ENCODE results near the gene PINLYP. TPM values are rescaled to one million over a fixed set of nuclear protein-coding genes. Genes with fewer than 3 reads are reported as not detected.
"Not testable (repeated sequence)": the region's sequence is repeated elsewhere in the genome, so short reads cannot be mapped to it uniquely, and the experiment has no call there.

PINLYP gene
- total and polyA plus RNA-seq, 11 donors = 0.76 to 4.3 (median 1.2) TPM; not detected in 1

DNA sequence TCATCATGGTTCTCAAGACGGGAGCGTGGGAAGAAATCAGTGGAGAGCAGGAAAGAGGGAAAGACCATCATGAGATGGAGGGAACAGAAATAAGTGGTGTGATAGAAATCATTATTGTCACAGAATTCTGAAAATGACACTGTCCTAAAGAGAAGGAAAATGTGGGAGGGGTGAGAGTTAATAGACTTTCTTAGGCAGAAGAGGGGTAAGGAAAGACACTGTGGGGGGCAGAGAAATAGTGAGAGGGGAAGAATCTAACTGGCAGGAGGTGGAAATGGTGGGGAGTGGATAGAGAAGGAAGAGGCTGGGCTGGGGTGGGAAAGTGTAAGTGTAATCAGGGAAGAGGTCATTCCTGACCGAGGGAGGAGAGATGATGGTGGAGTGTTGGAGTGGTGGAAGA, 3.2 kb downstream of the PINLYP start:
- intact Hi-C loops (cut with DNase I) = no loop called here
- no peaks in the 10 kb centered on the region for H3K27me3 ChIP-seq
- peaks cover 0 to 7% (median 0%) of the 10 kb centered on the region in 9 donors for H3K36me3 ChIP-seq

GRCh38 chr19:43581467-43581866, 5.9 kb downstream of the PINLYP start:
- WGBS, 4 donors = 64 to 73% (median 65%) methylated on average over 7 of the region's 7 CpGs
- no peak for ATAC-seq

More for the DNA sequence above, 3.2 kb downstream of the PINLYP start:
- peaks cover 6 to 40% (median 19%) of the 10 kb centered on the region in 12 donors for H3K4me1 ChIP-seq
- no peaks in the 10 kb centered on the region for H3K9me3 ChIP-seq
- ATAC-seq = no peak
- WGBS, 4 donors = 79 to 87% (median 83%) methylated on average over 3 of the region's 3 CpGs
- H3K27ac ChIP-seq = no peak overlapping the region
- DNase-seq = no peak
- TF ChIP-seq, protein P1, sequence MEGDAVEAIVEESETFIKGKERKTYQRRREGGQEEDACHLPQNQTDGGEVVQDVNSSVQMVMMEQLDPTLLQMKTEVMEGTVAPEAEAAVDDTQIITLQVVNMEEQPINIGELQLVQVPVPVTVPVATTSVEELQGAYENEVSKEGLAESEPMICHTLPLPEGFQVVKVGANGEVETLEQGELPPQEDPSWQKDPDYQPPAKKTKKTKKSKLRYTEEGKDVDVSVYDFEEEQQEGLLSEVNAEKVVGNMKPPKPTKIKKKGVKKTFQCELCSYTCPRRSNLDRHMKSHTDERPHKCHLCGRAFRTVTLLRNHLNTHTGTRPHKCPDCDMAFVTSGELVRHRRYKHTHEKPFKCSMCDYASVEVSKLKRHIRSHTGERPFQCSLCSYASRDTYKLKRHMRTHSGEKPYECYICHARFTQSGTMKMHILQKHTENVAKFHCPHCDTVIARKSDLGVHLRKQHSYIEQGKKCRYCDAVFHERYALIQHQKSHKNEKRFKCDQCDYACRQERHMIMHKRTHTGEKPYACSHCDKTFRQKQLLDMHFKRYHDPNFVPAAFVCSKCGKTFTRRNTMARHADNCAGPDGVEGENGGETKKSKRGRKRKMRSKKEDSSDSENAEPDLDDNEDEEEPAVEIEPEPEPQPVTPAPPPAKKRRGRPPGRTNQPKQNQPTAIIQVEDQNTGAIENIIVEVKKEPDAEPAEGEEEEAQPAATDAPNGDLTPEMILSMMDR (IDR thresholded peaks at IDR 0.05) = no peak
- no peak for TF ChIP-seq POLR2A (IDR thresholded peaks at IDR 0.05)
- H3K4me3 ChIP-seq = no peak overlapping the region

GRCh38 chr19:43582495-43582894, 6.9 kb downstream of the PINLYP start:
- ATAC-seq = no peak
- Histone ChIP-seq H3K9me3 (no peaks in the 10 kb centered on the region), H3K36me3 (peaks cover 0 to 26% (median 9%) of the 10 kb centered on the region in 9 donors), H3K4me1 (peaks cover 0 to 30% (median 5%) of the 10 kb centered on the region in 12 donors), H3K4me3 (no peak overlapping the region), H3K27ac (no peak overlapping the region), H3K27me3 (no peaks in the 10 kb centered on the region)
- no peak for DNase-seq
- WGBS, 4 donors = 90 to 97% (median 95%) methylated on average over 2 of the region's 2 CpGs
- no peak for TF ChIP-seq POLR2A (IDR thresholded peaks at IDR 0.05)
- TF ChIP-seq, protein P1 (IDR thresholded peaks at IDR 0.05) = no peak
- intact Hi-C loops (cut with DNase I) = no loop called here

More at GRCh38 chr19:43581467-43581866, 5.9 kb downstream of the PINLYP start:
- Histone ChIP-seq H3K36me3 (peaks cover 0 to 16% (median 3%) of the 10 kb centered on the region in 9 donors), H3K9me3 (no peaks in the 10 kb centered on the region), H3K27me3 (no peaks in the 10 kb centered on the region), H3K4me1 (peaks cover 0 to 30% (median 5%) of the 10 kb centered on the region in 12 donors), H3K4me3 (peak overlapping the region in 8 of 12 donors; percentile 48 to 66 (median 58)), H3K27ac (peak overlapping the region in 4 of 12 donors; percentile 3 to 67 (median 66))
- DNase-seq = no peak
- intact Hi-C loops (cut with DNase I) = loop anchor here in 1 of 10 donors (2.0 kb wide), 1 partner anchor 13 kb away; no protein-coding TSS in a partner anchor
- TF ChIP-seq POLR2A (IDR thresholded peaks at IDR 0.05) = no peak

- ATAC-seq = no peak
- no peak overlapping the region for H3K4me3 ChIP-seq
- peak overlapping the region in 1 of 12 donors; percentile 49 for H3K27ac ChIP-seq
- DNase-seq = no peak
- no peaks in the 10 kb centered on the region for H3K27me3 ChIP-seq
- peaks cover 0 to 30% (median 5%) of the 10 kb centered on the region in 12 donors for H3K4me1 ChIP-seq
- WGBS, 4 donors = 92 to 100% (median 100%) methylated on average over 1 of the region's 1 CpG
- TF ChIP-seq, protein P1 (IDR thresholded peaks at IDR 0.05) = no peak
- TF ChIP-seq POLR2A (IDR thresholded peaks at IDR 0.05) = no peak
- peaks cover 0 to 38% (median 9%) of the 10 kb centered on the region in 9 donors for H3K36me3 ChIP-seq
- no peaks in the 10 kb centered on the region for H3K9me3 ChIP-seq
- intact Hi-C loops (cut with DNase I) = no loop called here
These were observed 8.9 kb downstream of the PINLYP start for GRCh38 chr19:43584484-43584883.

DNA sequence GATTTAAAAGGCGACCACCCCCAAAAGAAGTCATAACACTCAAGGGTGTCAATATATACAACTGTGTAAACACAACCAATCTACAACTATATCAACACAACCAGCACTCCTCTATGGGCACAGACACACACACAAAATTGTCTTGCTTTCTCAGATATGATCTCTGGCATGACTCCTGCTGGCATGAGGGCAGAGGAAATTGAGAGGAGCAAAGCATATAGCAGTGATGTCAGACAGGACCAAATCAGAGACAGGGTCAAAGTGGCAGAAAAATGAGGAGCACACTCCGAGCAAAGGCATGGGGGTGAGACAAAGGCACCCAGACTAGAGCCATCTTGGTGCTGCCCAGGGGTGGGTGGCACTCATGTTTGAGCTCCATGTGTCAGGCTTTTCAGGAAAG, 10.7 kb downstream of the PINLYP start:
- intact Hi-C loops (cut with DNase I) = no loop called here
- no peak for ATAC-seq
- Histone ChIP-seq H3K9me3 (no peaks in the 10 kb centered on the region), H3K4me3 (no peak overlapping the region), H3K27ac (no peak overlapping the region), H3K36me3 (peaks cover 0 to 54% (median 24%) of the 10 kb centered on the region in 9 donors), H3K27me3 (no peaks in the 10 kb centered on the region), H3K4me1 (peaks cover 0 to 19% (median under 1%) of the 10 kb centered on the region in 12 donors)
- TF ChIP-seq, protein P1 (IDR thresholded peaks at IDR 0.05) = no peak
- TF ChIP-seq POLR2A (IDR thresholded peaks at IDR 0.05) = no peak
- DNase-seq = no peak
- WGBS, 4 donors = 69 to 91% (median 88%) methylated on average over 2 of the region's 2 CpGs

DNA sequence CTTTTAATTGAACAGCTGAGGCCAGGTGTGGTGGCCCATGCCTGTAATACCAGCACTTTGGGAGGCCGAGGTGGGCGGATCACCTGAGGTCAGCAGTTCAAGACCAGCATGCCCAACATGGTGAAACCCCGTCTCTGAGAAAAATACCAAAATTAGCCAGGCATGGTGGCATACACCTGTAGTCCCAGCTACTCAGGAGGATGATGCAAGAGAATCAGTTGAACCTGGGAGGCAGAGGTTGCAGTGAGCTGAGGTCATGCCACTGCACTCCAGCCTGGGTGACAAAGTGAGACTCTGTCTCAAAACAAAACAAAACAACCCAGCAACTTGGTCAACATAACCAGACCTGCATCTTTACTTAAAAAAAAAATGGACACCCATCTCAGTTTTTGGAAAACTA, 11.4 kb downstream of the PINLYP start:
- H3K27ac ChIP-seq; H3K27me3 ChIP-seq; ATAC-seq; H3K9me3 ChIP-seq; DNase-seq; H3K4me3 ChIP-seq; intact Hi-C loops (cut with DNase I): not testable (repeated sequence)
- H3K36me3 ChIP-seq = peaks cover 0 to 60% (median 30%) of the 10 kb centered on the region in 9 donors
- 96 to 98% (median 97%) methylated on average over 3 of the region's 3 CpGs for WGBS, 4 donors
- H3K4me1 ChIP-seq = peaks cover 0 to 12% (median 0%) of the 10 kb centered on the region in 12 donors
